ENCODE data around the gene EXOC6B.

EXOC6B gene

GRCh38 chr2:72182547-72182946 is 643.3 kb downstream of the EXOC6B start:
- H3K9me3 ChIP-seq (ENCODE audit: insufficient read depth, low read depth, low read length) = peaks cover 4% of the 10 kb centered on the region; the same call in 1 of the 2 replicates
- H4K20me1 ChIP-seq (ENCODE audit: insufficient read depth, low read length, poor library complexity, severe bottlenecking) = no peaks in the 10 kb centered on the region
- H3K36me3 ChIP-seq (ENCODE audit: insufficient read depth, low read length) = peaks cover 3% of the 10 kb centered on the region; the same call in 1 of the 2 replicates
- H3F3A ChIP-seq (ENCODE audit: low read depth) = no peaks in the 10 kb centered on the region
- no peak overlapping the region for H3K4me3 ChIP-seq (ENCODE audit: low read length, poor library complexity, severe bottlenecking)
- no peak overlapping the region for H3K4me2 ChIP-seq (ENCODE audit: low read depth, low read length, poor library complexity, severe bottlenecking)
- H3K9ac ChIP-seq (ENCODE audit: low read depth, low read length, poor library complexity, severe bottlenecking) = no peak overlapping the region
- H3K27me3 ChIP-seq (ENCODE audit: insufficient read depth, low read length, poor library complexity, severe bottlenecking) = no peaks in the 10 kb centered on the region
- no peaks in the 10 kb centered on the region for H3K79me2 ChIP-seq (ENCODE audit: insufficient read depth, low read length)
- H2AFZ ChIP-seq (ENCODE audit: low read length) = no peak overlapping the region
- no peak for TF ChIP-seq EZH2phosphoT487 (IDR thresholded peaks at IDR 0.05; ENCODE audit: borderline replicate concordance)
- TF ChIP-seq CTCF (conservative IDR thresholded peaks at IDR 0.05; ENCODE audit: low read length) = no peak
- H3K9me2 ChIP-seq (replicated peaks; ENCODE audit: low read depth, low read length) = no peaks in the 10 kb centered on the region
- H3K4me1 ChIP-seq (ENCODE audit: insufficient read depth, low read length, poor library complexity, severe bottlenecking) = no peaks in the 10 kb centered on the region

GRCh38 chr2:72181616-72182015 is 644.2 kb downstream of the EXOC6B start:
- H3K9me3 ChIP-seq (ENCODE audit: insufficient read depth, low read depth, low read length) = no peaks in the 10 kb centered on the region
- no peaks in the 10 kb centered on the region for H4K20me1 ChIP-seq (ENCODE audit: insufficient read depth, low read length, poor library complexity, severe bottlenecking)
- no peak overlapping the region for H3K4me3 ChIP-seq (ENCODE audit: low read length, poor library complexity, severe bottlenecking)
- H2AFZ ChIP-seq (ENCODE audit: low read length) = no peak overlapping the region
- H3K27me3 ChIP-seq (ENCODE audit: insufficient read depth, low read length, poor library complexity, severe bottlenecking) = no peaks in the 10 kb centered on the region
- H3K9me2 ChIP-seq (replicated peaks; ENCODE audit: low read depth, low read length) = no peaks in the 10 kb centered on the region
- TF ChIP-seq CTCF (conservative IDR thresholded peaks at IDR 0.05; ENCODE audit: low read length) (no peak), EZH2phosphoT487 (IDR thresholded peaks at IDR 0.05; ENCODE audit: borderline replicate concordance) (no peak)
- H3K36me3 ChIP-seq (ENCODE audit: insufficient read depth, low read length) = peaks cover 3% of the 10 kb centered on the region; the same call in 1 of the 2 replicates
- no peak overlapping the region for H3K4me2 ChIP-seq (ENCODE audit: low read depth, low read length, poor library complexity, severe bottlenecking)
- H3K9ac ChIP-seq (ENCODE audit: low read depth, low read length, poor library complexity, severe bottlenecking) = no peak overlapping the region
- no peaks in the 10 kb centered on the region for H3F3A ChIP-seq (ENCODE audit: low read depth)
- H3K79me2 ChIP-seq (ENCODE audit: insufficient read depth, low read length) = no peaks in the 10 kb centered on the region
- no peaks in the 10 kb centered on the region for H3K4me1 ChIP-seq (ENCODE audit: insufficient read depth, low read length, poor library complexity, severe bottlenecking)

- TF ChIP-seq CTCF (conservative IDR thresholded peaks at IDR 0.05; ENCODE audit: low read length) = no peak
- no peak for TF ChIP-seq EZH2phosphoT487 (IDR thresholded peaks at IDR 0.05; ENCODE audit: borderline replicate concordance)
- H3F3A ChIP-seq (ENCODE audit: low read depth) = no peaks in the 10 kb centered on the region
- H3K4me3 ChIP-seq (ENCODE audit: low read length, poor library complexity, severe bottlenecking) = no peak overlapping the region
- H3K9me3 ChIP-seq (ENCODE audit: insufficient read depth, low read depth, low read length) = no peaks in the 10 kb centered on the region
- H3K9me2 ChIP-seq (replicated peaks; ENCODE audit: low read depth, low read length) = no peaks in the 10 kb centered on the region
- H3K4me2 ChIP-seq (ENCODE audit: low read depth, low read length, poor library complexity, severe bottlenecking) = no peak overlapping the region
- H3K79me2 ChIP-seq (ENCODE audit: insufficient read depth, low read length) = no peaks in the 10 kb centered on the region
- no peak overlapping the region for H3K9ac ChIP-seq (ENCODE audit: low read depth, low read length, poor library complexity, severe bottlenecking)
- H3K36me3 ChIP-seq (ENCODE audit: insufficient read depth, low read length) = peaks cover 3% of the 10 kb centered on the region; the same call in 1 of the 2 replicates
- H3K4me1 ChIP-seq (ENCODE audit: insufficient read depth, low read length, poor library complexity, severe bottlenecking) = no peaks in the 10 kb centered on the region
- H2AFZ ChIP-seq (ENCODE audit: low read length) = no peak overlapping the region
- H3K27me3 ChIP-seq (ENCODE audit: insufficient read depth, low read length, poor library complexity, severe bottlenecking) = no peaks in the 10 kb centered on the region
- no peaks in the 10 kb centered on the region for H4K20me1 ChIP-seq (ENCODE audit: insufficient read depth, low read length, poor library complexity, severe bottlenecking)
Measured at GRCh38 chr2:72180351-72180750, 645.5 kb downstream of the EXOC6B start.
